Right lung (tissue), 5 donors: Measurements from ENCODE around the gene WFDC10B. TPM values are rescaled to one million over a fixed set of nuclear protein-coding genes. Genes with fewer than 3 reads are reported as not detected.
"Not testable (repeated sequence)": the region's sequence is repeated elsewhere in the genome, so short reads cannot be mapped to it uniquely, and the experiment has no call there.

Experiments
- DNase-seq, 2 donors: peaks; one replicate each; pipeline ENCODE4 v3.0.0-alpha.2; 2013
- polyA plus RNA-seq, 5 donors: library from polyadenylated mRNA; unstranded; fragments of 120-200 nt; gene quantifications; one replicate each; pipeline versions ENCODE4 v1.2.1 to v1.2.3, GENCODE V29; 2013; ENCODE audit warnings: inconsistent platforms in 1 of 5, low replicate concordance in 1 of 5; ENCODE audit not compliant: insufficient read length in 5 of 5, insufficient read depth in 1 of 5

The WFDC10B gene
- polyA plus RNA-seq, 5 donors: not detected

DNA sequence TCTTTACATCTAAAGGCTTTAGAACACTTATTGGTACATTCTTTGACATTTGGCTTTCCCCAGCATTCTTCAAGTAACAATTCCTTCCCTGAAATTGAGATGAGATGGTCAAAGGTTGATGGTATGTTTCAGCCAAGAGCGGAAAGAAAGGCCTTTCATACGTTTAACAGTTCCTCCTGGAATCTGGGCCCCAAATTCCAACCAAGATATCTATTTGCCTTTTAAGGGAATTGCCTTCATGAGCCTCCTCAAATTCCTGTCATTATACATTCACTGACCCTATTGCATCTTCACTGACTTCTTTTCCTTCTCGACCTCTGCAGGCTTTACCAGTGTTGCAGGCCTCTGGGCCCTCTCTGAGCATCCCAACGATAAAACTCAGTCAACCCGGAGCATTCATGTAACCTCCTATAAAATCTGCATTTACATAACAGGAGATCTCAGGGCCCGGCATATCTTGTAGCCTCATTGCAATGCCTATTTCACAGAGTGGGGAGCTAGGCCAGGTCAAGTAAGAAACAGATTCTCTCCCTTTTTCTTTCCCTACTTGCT is 55.4 kb downstream of the WFDC10B start:
- DNase-seq: no peak

GRCh38 chr20:45647441-45648050 is 57.3 kb downstream of the WFDC10B start:
- no peak for DNase-seq

GRCh38 chr20:45646875-45647274 is 57.9 kb downstream of the WFDC10B start:
- no peak for DNase-seq

GRCh38 chr20:45645869-45646268 is 59.0 kb downstream of the WFDC10B start:
- not testable (repeated sequence) for DNase-seq

GRCh38 chr20:45641076-45641475 is 63.7 kb downstream of the WFDC10B start:
- not testable (repeated sequence) for DNase-seq

DNA sequence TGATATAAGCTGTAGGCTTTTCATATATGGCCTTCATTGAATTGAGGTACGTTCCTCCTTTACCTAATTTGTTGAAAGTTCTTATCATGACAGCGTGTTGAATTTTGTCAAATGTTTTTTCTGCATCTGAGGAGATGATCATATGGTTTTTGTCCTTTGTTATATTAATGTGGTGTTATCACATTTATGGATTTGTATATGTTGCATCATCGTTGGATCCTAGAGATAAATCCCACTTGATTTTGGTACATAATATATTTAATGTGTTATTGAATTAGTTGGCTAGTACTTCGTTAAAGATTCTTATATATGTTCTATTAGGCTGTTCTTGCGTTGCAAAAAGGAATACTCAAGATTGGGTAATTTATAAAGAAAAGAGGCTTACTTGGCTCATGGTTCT is 65.1 kb downstream of the WFDC10B start:
- no peak for DNase-seq

DNA sequence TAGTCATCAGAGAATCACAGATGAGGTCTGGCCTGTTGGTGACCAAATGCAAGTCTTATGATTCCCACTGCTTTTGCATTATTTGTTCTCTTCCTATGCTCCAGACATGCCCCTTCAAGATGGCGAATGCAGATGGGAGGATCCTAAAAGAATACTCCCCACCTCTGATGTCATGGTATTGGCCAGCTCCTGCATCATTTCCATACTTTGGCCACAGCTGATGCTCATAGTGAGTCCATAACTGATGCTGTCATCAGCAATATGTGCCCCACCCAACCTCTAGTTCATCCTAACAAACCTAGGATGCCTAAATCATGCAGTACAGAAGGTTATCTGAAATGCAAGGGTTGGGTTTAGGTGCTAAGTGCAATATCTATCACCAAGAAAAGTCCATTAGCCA is 68.3 kb downstream of the WFDC10B start:
- DNase-seq: no peak

Other genes starting within 250 kb of the WFDC10B start
- gene WFDC2, start 235.3 kb downstream of the WFDC10B start, polyA plus RNA-seq: 10 to 100 TPM; 22.1 to 48.6 (median 30.0) TPM
- not detected for gene SPINT3, start 189.4 kb downstream of the WFDC10B start, polyA plus RNA-seq
- under 1 TPM in 2 of 5 donors, not detected in 3; 0.19 to 0.40 TPM for gene WFDC6, start 165.5 kb downstream of the WFDC10B start, polyA plus RNA-seq
- under 1 TPM; 0.13 to 0.26 (median 0.18) TPM for gene EPPIN, start 157.6 kb downstream of the WFDC10B start, polyA plus RNA-seq
- under 1 TPM in 1 of 5 donors, not detected in 4; 0.12 TPM for gene WFDC8, start 125.7 kb downstream of the WFDC10B start, polyA plus RNA-seq
- gene WFDC10A, start 75.3 kb downstream of the WFDC10B start, polyA plus RNA-seq: not detected
- gene WFDC9, start 73.7 kb downstream of the WFDC10B start, polyA plus RNA-seq: not detected
- gene WFDC11, start 34.8 kb downstream of the WFDC10B start, polyA plus RNA-seq: not detected
- gene WFDC13, start 3.0 kb downstream of the WFDC10B start, polyA plus RNA-seq: not detected
- not detected for gene SPINT4, start 17.3 kb upstream of the WFDC10B start, polyA plus RNA-seq
- 1 to 10 TPM in 2 of 5 donors, under 1 TPM in 3; 0.20 to 1.3 (median 0.71) TPM for gene WFDC3, start 86.9 kb upstream of the WFDC10B start, polyA plus RNA-seq
- gene DNTTIP1, start 86.9 kb upstream of the WFDC10B start, polyA plus RNA-seq: 10 to 100 TPM; 26.4 to 36.0 (median 28.9) TPM
- 100 to 1,000 TPM in 1 of 5 donors, 10 to 100 TPM in 4; 43.4 to 104 (median 68.6) TPM for gene UBE2C, start 107.6 kb upstream of the WFDC10B start, polyA plus RNA-seq
- 100 to 1,000 TPM in 1 of 5 donors, 1 to 10 TPM in 2, under 1 TPM in 2; 0.29 to 321 (median 3.0) TPM for gene TNNC2, start 122.3 kb upstream of the WFDC10B start, polyA plus RNA-seq
- gene SNX21, start 128.8 kb upstream of the WFDC10B start, polyA plus RNA-seq: 10 to 100 TPM; 13.0 to 22.5 (median 17.7) TPM
- 10 to 100 TPM; 19.2 to 28.4 (median 22.0) TPM for gene ACOT8, start 152.4 kb upstream of the WFDC10B start, polyA plus RNA-seq
- 1 to 10 TPM; 5.0 to 5.9 (median 5.4) TPM for gene ZSWIM3, start 152.6 kb upstream of the WFDC10B start, polyA plus RNA-seq
- 10 to 100 TPM; 12.0 to 15.5 (median 14.3) TPM for gene ZSWIM1, start 176.2 kb upstream of the WFDC10B start, polyA plus RNA-seq
- gene SPATA25, start 182.6 kb upstream of the WFDC10B start, polyA plus RNA-seq: 1 to 10 TPM; 1.3 to 3.6 (median 3.4) TPM
- gene NEURL2, start 186.2 kb upstream of the WFDC10B start, polyA plus RNA-seq: 1 to 10 TPM; 3.4 to 5.2 (median 4.2) TPM
- gene CTSA, start 186.3 kb upstream of the WFDC10B start, polyA plus RNA-seq: 10 to 100 TPM; 69.0 to 75.0 (median 72.0) TPM
- 10 to 100 TPM; 36.4 to 72.4 (median 44.1) TPM for gene PLTP, start 207.1 kb upstream of the WFDC10B start, polyA plus RNA-seq
- 10 to 100 TPM; 35.5 to 51.2 (median 44.2) TPM for gene PCIF1, start 229.7 kb upstream of the WFDC10B start, polyA plus RNA-seq